ENCODE results near the gene PIP4K2C.

PIP4K2C gene

GRCh38 chr12:57611108-57611826 is 20.3 kb downstream of the PIP4K2C start, which contains the start of gene ARHGEF25:
ARHGEF25 (plus strand) TSS chr12:57611435; CDS start chr12:57611895, 460 bp downstream.
- no peak for TF ChIP-seq CTCF (IDR thresholded peaks at IDR 0.05; ENCODE audit: borderline replicate concordance, insufficient read depth, low read depth, low read length)
- peak within 1 kb of the TSS; percentile 60 for H3K4me3 ChIP-seq (ENCODE audit: low read depth, low read length)

- H3K4me3 ChIP-seq (ENCODE audit: low read depth, low read length), result no peak overlapping the region
Measured at GRCh38 chr12:57611827-57612710, 21.1 kb downstream of the PIP4K2C start.

GRCh38 chr12:57612711-57613426 is 21.9 kb downstream of the PIP4K2C start:
- TF ChIP-seq CTCF (IDR thresholded peaks at IDR 0.05; ENCODE audit: borderline replicate concordance, insufficient read depth, low read depth, low read length), result no peak
- H3K4me3 ChIP-seq (ENCODE audit: low read depth, low read length), result no peak overlapping the region

More at GRCh38 chr12:57611827-57612710, 21.1 kb downstream of the PIP4K2C start:
- TF ChIP-seq CTCF (IDR thresholded peaks at IDR 0.05; ENCODE audit: borderline replicate concordance, insufficient read depth, low read depth, low read length), result no peak

GRCh38 chr12:57613427-57614109 is 22.6 kb downstream of the PIP4K2C start:
- no peak overlapping the region for H3K4me3 ChIP-seq (ENCODE audit: low read depth, low read length)
- TF ChIP-seq CTCF (IDR thresholded peaks at IDR 0.05; ENCODE audit: borderline replicate concordance, insufficient read depth, low read depth, low read length), result no peak

GRCh38 chr12:57614178-57614947 is 23.4 kb downstream of the PIP4K2C start:
- H3K4me3 ChIP-seq (ENCODE audit: low read depth, low read length), result no peak overlapping the region
- no peak for TF ChIP-seq CTCF (IDR thresholded peaks at IDR 0.05; ENCODE audit: borderline replicate concordance, insufficient read depth, low read depth, low read length)

- no peak for TF ChIP-seq CTCF (IDR thresholded peaks at IDR 0.05; ENCODE audit: borderline replicate concordance, insufficient read depth, low read depth, low read length)
- no peak overlapping the region for H3K4me3 ChIP-seq (ENCODE audit: low read depth, low read length)
Measured at GRCh38 chr12:57614948-57615500, 24.0 kb downstream of the PIP4K2C start.

All from GM12875 (cell line).